PFSK-1 (cell line): ENCODE results near the gene ABHD16A.

Experiments
- POLR2AphosphoS5 ChIP-seq: IDR thresholded peaks from 2 replicates; pipeline ENCODE4 v1.6.1; 2012; ENCODE audit warnings: low read depth, mild to moderate bottlenecking, control low read depth, low read length, moderate library complexity
- REST ChIP-seq, 2 experiments: IDR thresholded peaks; 2 replicates each; pipeline versions ENCODE4 v1.6.1 to v1.8.0; 2011 to 2012; ENCODE audit warnings: low read depth in 2 of 2, low read length in 2 of 2, control low read depth in 1 of 2, inconsistent platforms in 1 of 2, mild to moderate bottlenecking in 1 of 2, moderate library complexity in 1 of 2; ENCODE audit not compliant: insufficient read depth in 1 of 2

GRCh38 chr6:31661262-31662123 is 41.6 kb downstream of the ABHD16A start:
- no peak for TF ChIP-seq REST (IDR thresholded peaks at IDR 0.05; ENCODE audit: insufficient read depth in 1 of 2, low read depth in 2 of 2, low read length in 2 of 2)
- no peak for TF ChIP-seq POLR2AphosphoS5
